Activated CD4-positive, alpha-beta T cell treated with anti-CD3 and anti-CD28 coated beads for 24 hours (primary cell): ENCODE results near the gene MLANA.
A peak's percentile ranks its signal among the peaks of the same experiment; 100 is the strongest.
"Not testable (repeated sequence)": the region's sequence is repeated elsewhere in the genome, so short reads cannot be mapped to it uniquely, and the experiment has no call there.

Experiments
- DNase-seq, 2 donors: peaks; one replicate each; pipeline ENCODE4 v3.0.0-alpha.2; 2020; ENCODE audit warnings: low read depth in 2 of 2

Gene MLANA

DNA sequence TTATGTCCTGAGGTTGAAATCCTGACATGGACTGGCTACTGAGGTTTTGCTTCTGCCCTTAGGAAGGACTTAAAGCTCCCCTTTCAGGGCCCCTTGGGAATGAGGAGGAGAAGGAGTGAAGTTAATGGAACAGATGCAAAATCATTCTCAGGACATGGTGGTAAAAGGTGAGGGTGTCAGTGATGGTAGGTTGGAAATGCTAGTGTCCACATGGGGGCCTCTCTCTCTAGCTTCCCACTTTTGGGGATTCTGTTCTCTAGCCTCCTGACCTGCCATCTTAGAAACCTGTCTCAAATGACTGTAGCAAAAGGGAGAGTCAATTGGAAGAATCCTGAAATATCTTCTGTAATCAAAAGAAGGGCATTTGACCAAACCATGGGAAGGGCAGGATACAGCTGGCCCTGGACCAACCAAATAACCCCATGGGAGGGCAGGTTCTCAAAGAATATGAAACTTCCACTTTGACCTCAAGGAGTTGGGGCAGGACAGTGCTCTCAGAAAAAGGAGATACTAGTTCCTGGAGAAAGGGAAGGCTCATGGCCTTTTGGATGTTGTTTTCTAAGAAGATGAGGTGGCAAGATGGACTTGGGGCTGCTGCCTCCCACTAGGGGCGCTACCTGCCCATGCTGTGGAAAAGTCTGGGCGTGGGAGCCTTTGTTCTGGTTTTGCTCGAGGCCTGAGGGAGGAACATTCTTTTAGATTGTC lies 21.2 kb upstream of the MLANA start:
- peak in 1 of 2 donors; percentile 23 for DNase-seq

DNA sequence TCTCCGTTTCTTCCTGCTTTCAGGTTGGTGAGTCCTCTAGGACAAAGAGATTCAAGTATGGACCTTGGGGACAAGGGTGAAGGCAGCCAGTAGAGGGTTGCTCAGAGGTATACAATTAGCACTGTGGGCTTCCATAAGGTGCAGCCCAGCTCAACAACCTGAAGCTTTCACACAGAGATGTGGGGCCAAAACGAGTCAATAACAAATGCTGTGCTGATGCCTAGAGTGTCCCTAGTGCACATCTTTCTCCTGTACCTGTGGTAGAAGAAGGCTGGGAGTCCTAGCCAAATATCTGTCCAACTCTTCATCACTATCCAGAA lies 20.7 kb upstream of the MLANA start:
- DNase-seq, result no peak

DNA sequence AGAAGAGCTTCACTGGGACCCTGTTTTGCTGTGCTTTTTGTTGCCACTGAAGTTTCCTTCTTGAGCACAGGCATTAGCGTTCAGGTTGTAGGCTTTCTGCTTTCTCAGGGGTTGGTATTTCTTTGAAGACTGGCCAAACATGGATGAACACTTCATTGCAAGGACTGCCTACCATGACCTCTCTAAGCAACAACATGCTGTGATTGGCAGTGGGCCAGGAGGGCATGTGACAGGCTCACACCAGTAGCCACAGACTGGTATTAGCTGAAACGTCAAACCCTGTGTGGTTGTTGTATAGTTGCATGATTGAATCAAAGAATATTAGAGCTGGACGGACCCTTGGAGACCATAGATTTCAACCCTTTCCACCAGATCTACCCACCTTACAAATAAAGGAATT lies 20.0 kb upstream of the MLANA start:
- no peak for DNase-seq

DNA sequence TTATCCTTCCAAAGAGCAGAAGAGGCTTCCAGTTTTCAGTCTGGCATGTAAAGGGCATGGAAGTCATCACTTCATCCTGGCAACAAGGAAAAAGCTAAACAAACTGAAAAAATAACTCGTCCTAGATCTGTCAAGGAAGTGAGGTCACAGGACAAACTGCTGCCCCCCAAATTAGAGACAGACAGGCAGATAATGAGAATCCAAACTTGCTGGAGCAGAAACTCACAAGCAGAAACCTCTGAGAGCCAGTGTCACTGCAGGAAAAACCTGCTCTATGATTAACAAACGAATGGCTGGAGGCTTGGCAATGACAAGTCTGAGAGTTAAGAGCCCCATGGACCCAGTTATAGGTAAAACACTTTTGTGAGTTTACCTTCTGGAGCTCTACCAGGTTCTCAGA lies 18.9 kb upstream of the MLANA start:
- no peak for DNase-seq

DNA sequence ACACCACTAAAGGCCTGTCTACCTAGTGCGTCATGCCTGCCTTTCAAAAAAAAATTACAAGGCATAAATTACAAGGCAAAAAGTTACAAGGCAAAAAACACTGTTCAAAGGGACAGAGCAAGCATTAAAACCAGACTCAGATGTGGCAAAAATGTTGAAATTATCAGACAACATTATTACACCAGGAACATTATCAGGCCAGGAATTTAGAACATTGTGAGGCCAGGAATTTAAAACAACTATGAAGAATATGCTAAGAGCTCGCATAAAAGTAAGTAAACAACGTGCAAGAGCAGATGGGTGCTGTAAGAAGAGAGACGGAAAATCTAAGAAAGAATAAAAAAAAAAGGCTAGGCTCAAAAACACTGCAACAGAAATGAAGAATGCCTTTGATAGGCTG lies 18.2 kb upstream of the MLANA start:
- DNase-seq, result no peak

DNA sequence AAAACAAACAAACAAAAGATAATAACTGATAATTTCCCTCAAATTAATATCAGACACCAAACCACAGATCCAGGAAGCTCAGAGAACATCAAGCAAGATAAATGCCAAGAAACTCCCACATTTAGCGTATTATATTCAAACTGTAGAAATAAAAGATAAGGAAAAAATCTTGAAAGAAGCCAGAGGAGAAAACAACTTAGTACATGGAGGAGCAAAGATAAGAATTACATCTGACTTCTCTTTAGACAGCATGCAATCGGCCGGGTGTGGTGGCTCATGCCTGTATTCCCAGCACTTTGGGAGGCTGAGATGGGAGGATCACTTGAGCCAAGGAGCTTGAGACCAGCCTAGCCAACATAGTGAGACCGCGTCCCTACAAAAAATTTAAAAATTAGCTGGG lies 17.2 kb upstream of the MLANA start:
- DNase-seq, result no peak

DNA sequence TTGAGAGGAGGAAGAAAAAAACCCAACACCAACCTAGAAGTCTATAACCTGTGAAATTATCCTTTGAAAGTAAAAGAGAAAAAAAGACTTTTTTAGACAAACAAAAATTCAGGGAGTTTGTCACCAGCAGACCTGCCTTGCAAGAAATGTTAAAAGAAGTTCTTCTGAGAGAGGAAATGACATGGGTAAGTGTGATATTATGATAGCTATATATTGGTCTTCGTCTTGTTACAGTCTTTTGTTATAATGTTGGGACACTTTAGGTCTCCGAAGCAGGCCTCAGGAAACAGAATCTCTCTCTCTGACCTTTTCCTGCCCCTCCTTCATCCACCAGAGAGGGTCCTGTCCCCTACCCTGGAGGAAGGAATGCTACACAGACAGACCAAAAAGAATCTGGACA lies 16.6 kb upstream of the MLANA start:
- no peak for DNase-seq

DNA sequence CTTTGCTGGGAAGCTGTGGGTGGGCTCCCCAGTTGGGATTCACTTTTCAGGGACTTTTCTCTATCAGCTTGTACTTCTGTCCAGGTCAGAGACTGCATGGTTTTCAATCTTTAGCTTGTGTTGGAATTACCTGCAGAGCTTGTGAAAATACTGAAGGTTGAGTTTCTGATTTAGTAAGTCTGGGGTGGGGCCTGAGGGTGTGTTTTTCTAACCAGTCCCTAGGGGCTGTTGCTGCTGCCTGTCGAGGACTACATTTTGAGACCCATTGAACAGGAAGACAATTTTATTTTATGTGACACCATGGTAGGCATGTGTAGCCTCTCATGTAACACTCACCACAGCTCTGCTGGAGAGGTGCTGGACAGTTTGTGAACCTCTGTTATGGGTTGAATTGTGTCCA lies 14.7 kb upstream of the MLANA start:
- DNase-seq, result no peak

DNA sequence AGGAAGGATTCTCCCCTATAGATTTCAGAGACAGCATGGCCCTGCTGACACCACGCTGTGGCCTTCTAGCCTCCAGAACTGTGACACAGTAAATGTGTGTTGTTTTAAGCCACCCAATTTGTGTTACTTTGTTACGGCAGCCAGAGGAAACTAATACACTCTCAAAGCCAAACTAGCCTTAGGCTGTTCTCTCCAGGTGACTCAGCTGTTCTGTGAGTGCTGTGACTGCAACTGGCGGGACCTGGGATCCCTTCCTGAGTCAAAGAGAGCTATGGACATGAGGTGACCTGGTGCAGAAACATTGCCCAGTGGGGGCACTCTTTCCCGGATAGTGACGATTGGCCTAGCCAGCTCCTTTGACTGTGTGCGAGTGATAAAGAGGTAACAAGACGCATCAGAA lies 14.0 kb upstream of the MLANA start:
- no peak for DNase-seq

DNA sequence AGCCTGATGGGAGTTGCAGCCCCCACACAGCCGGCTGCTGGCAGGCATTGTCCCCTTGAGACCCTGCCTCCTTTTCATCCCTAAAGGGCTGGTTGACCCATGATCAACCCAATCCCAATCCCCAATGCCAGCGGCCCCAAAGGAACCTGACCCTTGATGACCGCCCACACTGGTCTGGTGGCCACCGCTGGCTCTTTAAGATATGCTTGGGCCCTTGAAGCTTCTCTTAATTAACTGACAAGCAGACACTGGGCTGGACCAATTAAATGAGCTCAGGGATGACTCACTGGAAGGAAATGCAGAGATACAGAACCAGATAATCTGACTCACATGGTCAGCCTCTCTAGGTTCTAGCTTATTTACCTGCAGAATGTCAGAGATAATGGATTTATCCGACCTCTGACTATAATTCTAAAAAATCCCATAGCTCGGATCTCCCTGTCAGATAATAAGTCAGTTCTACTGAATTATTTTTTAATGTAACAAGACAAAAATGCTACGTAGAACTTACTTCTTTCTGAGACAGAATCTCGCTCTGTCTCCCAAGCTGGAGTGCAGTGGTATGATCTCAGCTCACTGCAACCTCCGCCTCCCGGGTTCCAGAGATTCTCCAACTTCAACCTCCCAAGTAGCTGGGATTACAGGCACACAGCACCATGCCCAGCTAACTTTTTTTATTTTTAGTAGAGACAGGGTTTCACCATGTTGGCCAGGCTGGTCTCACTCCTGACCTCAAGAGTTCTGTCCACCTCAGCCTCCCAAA lies 11.1 kb upstream of the MLANA start:
- no peak for DNase-seq

DNA sequence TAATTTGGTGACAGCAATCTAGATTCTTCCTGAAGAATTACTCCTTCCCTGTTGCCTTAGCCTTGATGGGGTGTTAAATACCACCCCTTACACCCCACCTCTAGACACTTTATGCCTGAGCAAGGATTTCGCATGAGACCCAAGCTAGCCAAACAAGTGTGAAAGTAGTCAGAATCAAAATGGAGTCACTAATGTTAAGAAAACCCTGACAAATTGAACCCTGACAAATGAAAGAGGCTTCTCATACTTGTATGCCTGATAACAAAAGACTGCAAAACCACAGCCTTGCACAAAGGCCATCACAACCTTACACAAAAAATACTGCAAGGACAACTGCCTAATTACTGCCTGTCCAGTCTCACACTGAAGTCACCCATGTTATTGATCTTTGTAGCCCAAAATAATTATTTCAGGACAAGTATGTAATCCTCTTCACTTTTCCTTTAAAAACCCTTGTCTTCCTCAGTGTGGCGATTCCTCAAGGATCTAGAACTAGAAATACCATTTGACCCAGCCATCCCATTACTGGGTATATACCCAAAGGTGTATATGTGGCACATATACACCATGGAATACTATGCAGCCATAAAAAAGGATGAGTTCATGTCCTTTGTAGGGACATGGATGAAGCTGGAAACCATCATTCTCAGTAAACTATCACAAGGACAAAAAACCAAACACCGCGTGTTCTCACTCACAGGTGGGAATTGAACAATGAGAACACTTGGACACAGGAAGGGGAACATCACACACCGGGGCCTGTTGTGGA lies 8.3 kb upstream of the MLANA start:
- not testable (repeated sequence) for DNase-seq

DNA sequence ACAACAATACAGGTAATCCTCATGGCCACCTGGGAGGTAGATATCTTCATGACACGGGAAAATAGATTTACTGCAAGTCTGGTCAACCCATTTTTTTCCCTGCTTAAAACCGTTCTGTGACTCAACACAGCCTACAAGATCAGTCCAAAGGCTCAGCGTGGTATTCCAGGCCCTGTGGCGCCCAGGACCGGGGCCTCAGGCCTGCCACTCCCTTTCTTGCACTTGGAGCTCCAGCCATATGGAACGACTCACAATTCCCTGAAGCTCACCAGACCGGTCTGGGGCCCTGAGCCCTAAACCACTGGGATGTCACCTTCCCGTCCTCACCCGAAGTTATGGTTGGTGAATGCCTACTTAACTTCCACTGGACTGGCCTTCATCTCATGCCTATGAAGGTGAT lies 6.5 kb upstream of the MLANA start:
- DNase-seq, result no peak

DNA sequence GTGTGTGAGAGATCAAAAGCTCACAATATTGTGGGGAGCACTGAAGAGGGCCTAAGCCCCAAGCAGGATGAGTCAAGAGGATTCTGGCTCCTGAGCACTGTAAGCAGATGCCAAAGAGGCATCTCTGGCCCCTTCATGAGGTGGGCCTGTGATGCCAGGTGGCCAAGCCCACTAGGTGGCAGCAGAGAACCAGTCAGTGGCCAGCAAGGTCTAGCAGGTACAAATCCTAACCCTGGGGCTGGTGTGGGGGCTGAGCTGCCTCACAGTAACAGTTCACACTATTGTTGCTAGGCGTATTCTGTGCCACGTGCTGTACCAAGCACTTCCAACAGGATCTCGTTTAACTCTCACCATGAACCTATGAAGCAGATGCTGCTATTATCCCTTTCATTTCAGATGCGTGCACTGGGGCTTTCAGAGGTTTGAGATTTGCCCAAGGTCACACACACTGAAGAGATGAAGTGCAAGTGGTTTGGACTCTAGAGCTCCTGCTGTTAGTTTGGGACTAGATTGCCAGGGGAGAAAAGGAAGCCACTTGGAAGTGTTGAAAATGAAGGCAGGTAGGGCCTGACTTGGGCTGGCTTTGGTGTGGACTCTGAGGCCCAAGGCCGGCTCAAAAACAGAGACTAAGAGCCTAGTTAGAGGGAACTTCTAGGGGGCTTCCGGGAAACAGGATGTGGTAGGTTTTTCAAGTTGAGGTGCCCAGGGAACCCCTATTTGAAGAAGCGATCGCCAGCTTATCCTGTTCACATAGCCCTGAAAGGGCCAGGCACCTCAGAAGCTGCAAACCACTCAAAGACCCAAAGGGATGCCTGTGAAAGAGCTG lies 4.4 kb upstream of the MLANA start:
- peak; percentile 81 to 82 for DNase-seq

DNA sequence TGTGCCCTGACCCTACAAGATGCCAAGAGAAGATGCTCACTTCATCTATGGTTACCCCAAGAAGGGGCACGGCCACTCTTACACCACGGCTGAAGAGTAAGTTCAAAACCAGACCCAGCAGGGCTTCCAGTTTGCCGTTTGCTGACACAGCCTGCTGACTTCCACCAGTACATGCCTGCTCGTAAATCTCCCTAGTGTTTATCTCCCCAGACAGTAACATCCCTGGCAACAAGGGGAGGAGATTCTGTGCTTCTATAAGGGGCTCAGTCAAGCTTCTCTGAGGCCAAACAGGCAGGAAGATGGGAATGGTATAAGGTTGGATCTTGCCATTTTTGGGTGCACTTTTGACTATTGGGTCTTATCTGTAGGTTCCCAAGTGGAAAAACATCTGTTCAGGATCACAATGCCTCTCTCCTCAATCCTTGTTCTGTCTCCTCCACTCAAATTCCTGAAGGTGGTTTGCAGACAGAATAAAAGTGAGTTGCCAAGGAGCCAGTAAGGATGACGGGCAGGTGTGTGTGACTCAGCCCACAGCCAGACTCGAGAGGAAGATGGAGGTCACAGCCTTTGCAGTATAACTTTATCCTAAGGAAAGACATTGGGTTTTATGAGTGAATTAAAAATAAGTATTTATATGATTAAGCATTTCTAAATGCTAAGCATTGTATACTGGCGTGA lies 1.9 kb downstream of the MLANA start:
- DNase-seq, result no peak

DNA sequence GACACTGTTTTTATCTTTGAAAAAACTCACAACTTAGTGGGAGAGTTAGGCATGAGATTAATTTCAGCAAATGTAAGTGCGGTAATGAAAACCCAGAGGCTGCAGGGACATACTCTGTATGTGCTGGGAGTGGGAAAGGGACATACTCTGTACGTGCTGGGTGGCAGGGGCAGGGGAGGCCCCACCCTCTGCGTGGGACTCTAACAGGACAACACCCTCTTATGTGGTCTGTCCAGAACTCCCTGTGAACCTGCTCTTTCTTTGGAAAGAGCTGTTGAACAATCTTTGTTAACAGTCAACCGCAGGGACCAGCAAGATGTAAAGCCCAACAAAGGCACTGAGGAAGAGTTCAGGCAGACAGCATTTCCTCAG lies 2.4 kb downstream of the MLANA start:
- no peak for DNase-seq

DNA sequence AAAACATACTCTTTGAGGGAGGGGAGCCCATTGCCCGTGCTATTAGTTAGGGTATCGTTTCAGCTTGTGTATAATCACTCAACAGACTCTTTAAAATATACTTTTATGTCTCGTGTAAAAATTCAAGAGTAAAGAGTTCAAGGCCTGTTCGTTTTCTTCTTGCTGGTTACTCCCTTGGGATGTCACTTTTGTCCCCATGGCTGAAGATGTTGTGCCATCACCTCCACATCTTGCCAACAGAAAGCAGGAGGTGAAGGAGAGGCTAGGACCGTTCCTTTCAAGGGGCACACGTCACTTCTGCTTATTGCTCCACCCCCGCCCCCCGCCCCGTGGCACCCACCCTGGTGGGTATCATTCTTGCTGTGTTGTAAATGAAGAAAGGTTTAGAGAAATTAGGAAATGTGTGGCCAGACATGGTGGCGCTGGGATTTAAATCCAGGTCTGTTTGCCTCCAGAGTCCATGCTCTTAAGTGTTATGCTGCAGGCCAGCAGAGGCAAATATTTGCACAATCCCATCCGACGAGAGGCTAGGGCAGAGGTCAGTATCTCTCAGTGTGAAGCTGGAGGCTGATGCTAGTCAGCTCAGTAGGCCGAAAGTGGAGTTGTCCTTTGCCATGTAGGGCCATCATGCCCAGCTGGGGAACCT lies 3.0 kb downstream of the MLANA start:
- DNase-seq, result no peak

DNA sequence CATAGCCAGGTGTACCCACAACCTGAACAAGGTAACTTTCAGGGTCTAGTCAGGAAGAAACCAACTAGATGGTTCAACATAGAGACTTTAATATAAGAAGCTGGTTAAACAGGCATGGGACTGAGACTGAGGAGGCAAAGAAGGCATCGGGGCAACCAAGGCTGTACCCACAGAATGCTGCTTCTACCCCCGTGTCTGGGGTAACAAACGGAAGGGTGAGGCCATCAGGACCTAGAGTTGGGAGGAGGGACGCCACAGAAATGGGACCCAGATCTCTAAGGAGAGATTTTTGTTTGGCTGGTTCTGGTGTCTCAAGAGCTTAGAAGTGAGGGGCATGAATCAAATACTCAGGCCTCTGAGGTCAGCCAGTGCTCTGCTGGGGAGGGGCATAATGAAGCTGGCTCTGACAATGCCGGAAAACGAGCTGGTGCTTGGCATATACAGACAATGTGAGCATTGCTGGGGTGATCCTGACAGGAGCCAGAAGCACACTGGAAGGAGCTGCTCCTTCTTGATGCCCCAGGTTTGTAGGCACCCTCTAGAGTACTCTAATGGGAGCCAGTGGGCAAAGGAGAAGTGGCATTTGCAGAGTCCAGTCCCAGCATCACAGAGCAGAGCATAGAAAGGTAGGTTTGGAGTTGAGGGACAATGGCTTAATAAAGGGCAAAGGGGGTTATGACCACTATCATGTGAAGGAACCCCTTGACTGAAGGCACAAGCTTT lies 3.7 kb downstream of the MLANA start:
- no peak for DNase-seq

DNA sequence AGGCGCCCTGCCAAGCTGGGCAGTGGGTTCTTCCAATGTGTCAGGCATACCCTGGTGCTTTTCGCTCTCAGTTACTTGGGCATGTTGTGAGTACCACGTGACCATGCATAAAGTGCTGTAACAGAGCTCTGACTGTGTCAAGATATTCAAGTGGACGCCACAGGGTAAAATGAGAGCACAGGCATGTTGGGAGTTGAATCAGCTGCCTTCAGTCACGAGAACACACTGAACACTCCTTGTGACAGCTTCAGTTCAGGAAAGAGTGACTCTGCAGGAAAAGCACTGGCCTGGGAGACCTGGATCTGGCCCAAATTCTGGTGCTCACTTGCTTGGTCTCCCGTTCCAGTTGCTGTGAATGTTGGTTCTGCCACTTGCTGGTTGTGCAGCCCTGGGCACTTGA lies 5.1 kb downstream of the MLANA start:
- DNase-seq, result no peak

DNA sequence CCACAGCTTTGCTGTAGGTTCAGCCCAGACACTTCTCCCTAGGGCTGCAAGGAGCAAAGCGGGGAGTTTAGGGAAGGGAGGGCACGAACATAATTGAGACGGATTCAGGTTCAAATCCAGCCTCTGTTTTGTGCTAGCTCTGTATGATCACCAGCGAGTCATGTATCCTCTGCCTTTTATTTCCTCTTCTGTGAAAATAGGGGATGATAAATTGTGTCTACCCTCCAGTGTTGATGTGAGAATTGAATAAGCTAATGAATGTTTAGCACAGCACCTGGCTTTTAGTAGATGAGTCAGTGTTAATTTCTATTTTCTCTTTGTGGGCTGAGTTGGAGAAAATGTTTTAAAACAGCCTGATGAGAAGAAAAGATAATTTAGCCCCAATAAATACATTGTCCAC lies 6.2 kb downstream of the MLANA start:
- DNase-seq, result no peak

DNA sequence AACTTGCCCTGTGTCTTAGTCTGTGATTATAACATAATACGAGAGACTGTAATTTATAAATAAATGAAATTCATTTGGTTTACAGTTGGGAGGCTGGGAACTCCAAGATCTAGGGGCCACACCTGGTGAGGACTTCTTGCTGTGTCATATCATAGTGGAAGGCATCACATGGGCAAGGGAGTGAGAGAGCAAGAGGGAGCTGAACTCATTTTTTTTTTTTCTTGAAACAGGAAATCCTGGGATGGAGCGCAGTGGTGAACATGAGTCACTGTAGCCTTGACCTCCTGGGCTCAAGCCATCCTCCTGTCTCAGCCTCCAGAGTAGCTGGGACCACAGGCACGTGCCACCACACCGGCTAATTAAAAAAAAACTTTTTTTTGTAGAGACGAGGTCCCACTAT lies 7.2 kb downstream of the MLANA start:
- no peak for DNase-seq
